ENCODE data around the gene CDH12. TPM values are rescaled to one million over a fixed set of nuclear protein-coding genes. Genes with fewer than 3 reads are reported as not detected.

CDH12 gene
- total and polyA plus RNA-seq, 10 of the 15 experiments (the other 5 are each of a cell fraction or from before 2014, with no cell fraction given): 0.03 to 0.16 TPM; not detected in 8

- no peak for TF ChIP-seq E2F8 (IDR thresholded peaks at IDR 0.05; ENCODE audit: low read depth, partially characterized antibody)
- no peak for TF ChIP-seq POLR2AphosphoS5 (IDR thresholded peaks at IDR 0.05; ENCODE audit: low read length)
- TF ChIP-seq PKNOX1 (IDR thresholded peaks at IDR 0.05): no peak
- no peak for TF ChIP-seq TBL1XR1 (IDR thresholded peaks at IDR 0.05; ENCODE audit: low read depth, low read length)
- no peak for TF ChIP-seq ATF7 (IDR thresholded peaks at IDR 0.05; ENCODE audit: low read depth)
- TF ChIP-seq SUZ12 (IDR thresholded peaks at IDR 0.05; ENCODE audit: unreplicated experiment): no peak
These were observed 124.5 kb downstream of the CDH12 start (continued) for GRCh38 chr5:22728610-22729009.

- FAIRE-seq: no peak
- in situ Hi-C loops (cut with MboI) (no loop called here), intact Hi-C loops (cut with micrococcal nuclease; ENCODE audit: unreplicated experiment) (no loop called here)
- no peak for DNase-seq (ENCODE audit: low read depth, low spot score)
- Histone ChIP-seq H3K9ac (ENCODE audit: control insufficient read depth, insufficient read depth, low read length) (no peak overlapping the region), H3K79me2 (ENCODE audit: control insufficient read depth, insufficient read depth, low read length) (no peaks in the 10 kb centered on the region), H3K36me3 (ENCODE audit: control insufficient read depth in 2 of 2, insufficient read depth in 2 of 2, low read length in 1 of 2) (no peaks in the 10 kb centered on the region), H2AFZ (ENCODE audit: control insufficient read depth, low read depth, low read length) (no peak overlapping the region), H4K20me1 (ENCODE audit: control insufficient read depth, insufficient read depth) (no peaks in the 10 kb centered on the region), H3K4me3 (no peak overlapping the region), H3K27me3 (replicated peaks in 1 of 2; ENCODE audit: control insufficient read depth in 2 of 2, insufficient read depth in 2 of 2, low read length in 1 of 2) (no peaks in the 10 kb centered on the region), H3K9me3 (replicated peaks; ENCODE audit: control insufficient read depth, insufficient read depth, low read length) (no peaks in the 10 kb centered on the region), H3K4me1 (ENCODE audit: control insufficient read depth, insufficient read depth, low read length) (no peaks in the 10 kb centered on the region), H3K27ac (ENCODE audit: control insufficient read depth, insufficient read depth) (no peak overlapping the region), H3K4me2 (ENCODE audit: control insufficient read depth, insufficient read depth) (no peak overlapping the region)
- ChIA-PET RAD21 (ENCODE audit: unreplicated experiment) (no interaction called here), POLR2A (no interaction called here), SMC1A (ENCODE audit: uncharacterized antibody, unreplicated experiment) (no interaction called here), CTCF (no interaction called here)
- no TSS peak for BruUV-seq (replicated peaks)
- no peak for ATAC-seq
- 48% methylated on average over 1 of the region's 1 CpG for WGBS (ENCODE audit: insufficient coverage, insufficient replicate concordance, low lambda C conversion rate, missing lambda C conversion rate)
- TF ChIP-seq NFIC (IDR thresholded peaks at IDR 0.05; ENCODE audit: low read depth, low read length) (no peak), REST (IDR thresholded peaks at IDR 0.05; ENCODE audit: low read depth, low read length) (no peak), SPI1 (IDR thresholded peaks at IDR 0.05; ENCODE audit: borderline replicate concordance, insufficient read depth, low read depth, low read length) (no peak), E4F1 (IDR thresholded peaks at IDR 0.05; ENCODE audit: borderline replicate concordance, partially characterized antibody) (no peak), IKZF1 (conservative IDR thresholded peaks at IDR 0.05) (no peak), SP1 (IDR thresholded peaks at IDR 0.05; ENCODE audit: low read depth, low read length) (no peak), HDGF (IDR thresholded peaks at IDR 0.05) (no peak), TCF3 (IDR thresholded peaks at IDR 0.05; ENCODE audit: borderline replicate concordance, insufficient read depth, low read depth, low read length) (no peak)
These were observed 130.7 kb downstream of the CDH12 start for GRCh38 chr5:22722491-22722890.

All from GM12878 (cell line).